Brain microvascular endothelial cell (primary cell): Measurements from ENCODE around the gene RET.

Experiments used
- DNase-seq: peaks from one replicate; pipeline ENCODE4 v3.0.0-alpha.2; 2020
- H3K27ac ChIP-seq: fragments of 250-450 bp; sonication (Bioruptor Pico); 2 replicates; pipeline ENCODE4 v1.5.1; 2020; ENCODE audit warnings: mild to moderate bottlenecking, moderate library complexity
- H3K27me3 ChIP-seq: fragments of 250-450 bp; sonication (Bioruptor Pico); replicated peaks from 2 replicates; pipeline ENCODE4 v1.5.1; 2020; ENCODE audit warnings: mild to moderate bottlenecking
- H3K36me3 ChIP-seq: fragments of 250-450 bp; sonication (Bioruptor Pico); replicated peaks from 2 replicates; pipeline ENCODE4 v1.5.1; 2020; ENCODE audit warnings: mild to moderate bottlenecking
- H3K4me3 ChIP-seq: 2 replicates; pipeline ENCODE4 v1.5.1; 2011; ENCODE audit warnings: low read depth, mild to moderate bottlenecking, control low read depth, low read length, moderate library complexity
- in situ Hi-C: cut with HindIII; loops from 2 replicates; pipeline ENCODE4 v1.10.0; 2017; ENCODE audit warnings: low sequenced_read_pairs, low pct_ligation_motif_present
- TF ChIP-seq, protein P1 (sequence below): IDR thresholded peaks from 2 replicates; pipeline ENCODE4 v1.5.1; 2011; ENCODE audit warnings: low read depth, mild to moderate bottlenecking, moderate library complexity, low read length, control low read depth, inconsistent platforms; ENCODE audit errors: missing control alignments

The RET gene

DNA sequence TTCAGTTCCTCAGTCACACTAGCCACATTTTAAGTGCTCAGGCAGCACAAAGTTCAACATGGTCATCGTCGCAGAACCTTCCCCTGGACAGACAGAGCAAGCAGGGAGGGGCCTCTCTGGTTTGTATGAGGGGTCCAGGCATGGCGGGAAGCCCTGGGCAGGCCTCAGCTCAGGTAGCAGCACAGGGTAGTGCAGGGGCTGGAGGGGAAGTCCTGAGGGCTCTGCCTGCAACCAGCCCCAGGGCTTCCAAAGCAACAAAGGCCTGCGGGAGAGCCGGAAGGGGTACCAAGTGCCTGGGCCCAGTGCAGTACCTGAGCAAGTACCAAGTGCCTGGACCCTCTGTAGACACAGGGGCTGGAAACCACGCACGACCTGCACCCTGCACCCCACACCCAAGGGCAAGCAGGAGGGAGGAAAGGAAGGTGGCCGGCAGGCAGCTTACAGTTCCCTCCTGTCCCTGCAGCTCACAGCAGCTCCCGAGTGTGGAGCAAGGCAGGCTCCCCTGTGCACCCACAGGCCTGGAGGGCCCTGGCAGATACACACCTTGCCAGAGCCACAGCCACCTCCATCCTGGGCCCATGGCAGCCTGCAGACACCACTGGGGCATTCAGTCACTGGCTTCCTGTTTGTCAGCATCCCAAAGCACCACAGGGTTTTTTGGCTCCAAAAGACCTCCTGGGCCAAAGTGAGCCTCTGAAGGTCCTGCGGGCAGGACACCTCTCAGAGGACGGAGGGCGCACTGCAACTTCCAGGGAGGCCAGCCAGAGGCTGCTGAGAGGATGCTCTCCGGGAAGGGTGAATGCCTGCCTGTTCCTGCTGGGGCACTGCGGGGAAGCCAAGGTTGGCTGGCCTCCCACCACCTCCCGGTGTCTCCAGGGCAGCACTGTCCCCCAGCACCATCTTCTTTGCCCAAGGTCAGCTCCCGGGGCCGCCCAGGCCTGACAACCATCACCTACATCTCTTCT, 6.5 kb upstream of the RET start:
- DNase-seq = no peak
- H3K36me3 ChIP-seq = no peaks in the 10 kb centered on the region
- H3K27me3 ChIP-seq = peaks cover under 1% of the 10 kb centered on the region
- TF ChIP-seq, protein P1, sequence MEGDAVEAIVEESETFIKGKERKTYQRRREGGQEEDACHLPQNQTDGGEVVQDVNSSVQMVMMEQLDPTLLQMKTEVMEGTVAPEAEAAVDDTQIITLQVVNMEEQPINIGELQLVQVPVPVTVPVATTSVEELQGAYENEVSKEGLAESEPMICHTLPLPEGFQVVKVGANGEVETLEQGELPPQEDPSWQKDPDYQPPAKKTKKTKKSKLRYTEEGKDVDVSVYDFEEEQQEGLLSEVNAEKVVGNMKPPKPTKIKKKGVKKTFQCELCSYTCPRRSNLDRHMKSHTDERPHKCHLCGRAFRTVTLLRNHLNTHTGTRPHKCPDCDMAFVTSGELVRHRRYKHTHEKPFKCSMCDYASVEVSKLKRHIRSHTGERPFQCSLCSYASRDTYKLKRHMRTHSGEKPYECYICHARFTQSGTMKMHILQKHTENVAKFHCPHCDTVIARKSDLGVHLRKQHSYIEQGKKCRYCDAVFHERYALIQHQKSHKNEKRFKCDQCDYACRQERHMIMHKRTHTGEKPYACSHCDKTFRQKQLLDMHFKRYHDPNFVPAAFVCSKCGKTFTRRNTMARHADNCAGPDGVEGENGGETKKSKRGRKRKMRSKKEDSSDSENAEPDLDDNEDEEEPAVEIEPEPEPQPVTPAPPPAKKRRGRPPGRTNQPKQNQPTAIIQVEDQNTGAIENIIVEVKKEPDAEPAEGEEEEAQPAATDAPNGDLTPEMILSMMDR = no peak
- in situ Hi-C loops = no loop called here
- no peak overlapping the region for H3K4me3 ChIP-seq
- H3K27ac ChIP-seq = no peak overlapping the region

DNA sequence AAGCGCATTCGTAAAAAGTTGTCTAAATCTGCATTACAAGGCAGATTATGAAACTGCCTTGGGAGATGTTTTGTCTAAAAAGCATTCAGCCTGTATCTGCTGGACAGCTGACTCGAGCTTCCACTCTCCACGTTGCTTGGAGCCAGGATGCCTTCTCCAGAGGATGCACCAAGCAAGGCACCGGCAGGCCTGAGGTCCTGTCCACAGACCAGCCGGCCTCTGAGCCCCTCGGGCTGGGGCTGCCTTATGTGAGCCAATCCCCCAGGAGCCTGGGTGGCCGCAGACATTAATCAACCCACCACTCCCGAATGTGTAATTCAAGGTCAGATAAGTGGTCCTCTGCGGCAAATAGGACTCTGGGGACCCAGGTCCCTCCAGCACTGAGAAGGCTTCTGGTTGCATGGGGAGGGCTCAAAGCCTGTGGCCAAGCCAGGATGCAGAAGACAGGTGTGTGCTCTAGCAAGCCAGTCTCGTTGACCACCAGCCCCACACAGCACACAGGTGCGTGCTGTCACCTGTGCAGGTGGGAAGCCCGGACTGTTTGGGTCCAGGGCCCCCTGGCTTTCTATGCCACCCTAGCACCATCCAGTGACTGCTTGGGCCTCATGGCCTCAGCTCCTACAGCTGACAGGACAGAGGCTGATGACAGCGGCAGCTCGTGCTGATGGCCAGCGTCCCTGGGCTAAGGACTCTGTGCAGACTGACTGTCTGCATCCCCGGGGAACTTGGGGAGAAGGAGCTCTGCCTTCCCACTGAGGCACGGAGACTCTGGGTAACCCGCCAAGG, 4.8 kb upstream of the RET start:
- H3K27me3 ChIP-seq = peaks cover 13% of the 10 kb centered on the region
- H3K4me3 ChIP-seq = no peak overlapping the region
- in situ Hi-C loops = no loop called here
- TF ChIP-seq, protein P1 = no peak
- H3K27ac ChIP-seq = no peak overlapping the region
- no peak for DNase-seq
- H3K36me3 ChIP-seq = no peaks in the 10 kb centered on the region

DNA sequence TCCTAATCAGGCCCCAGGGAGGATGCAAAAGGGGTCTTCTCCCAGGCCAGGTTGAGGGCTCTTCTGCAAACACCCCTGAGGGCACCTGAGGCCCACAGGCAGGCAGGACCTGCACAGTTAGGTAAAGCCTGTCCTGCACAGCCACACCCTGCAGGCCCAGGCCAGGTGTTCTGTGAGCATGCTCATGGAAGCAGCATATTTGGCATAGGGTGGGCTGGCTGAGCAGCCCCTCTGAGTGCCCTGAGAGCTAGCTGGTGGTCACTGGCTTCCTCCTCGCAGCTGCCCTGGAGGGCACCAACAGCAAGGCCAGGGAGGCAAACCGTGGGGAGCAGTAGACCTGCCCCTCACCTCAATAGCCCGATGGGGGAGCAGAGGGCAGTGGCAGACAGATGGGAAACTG, 3.7 kb upstream of the RET start:
- Histone ChIP-seq H3K27ac (no peak overlapping the region), H3K27me3 (peaks cover 21% of the 10 kb centered on the region), H3K4me3 (no peak overlapping the region), H3K36me3 (no peaks in the 10 kb centered on the region)
- DNase-seq = no peak
- TF ChIP-seq, protein P1 = no peak
- in situ Hi-C loops = no loop called here

DNA sequence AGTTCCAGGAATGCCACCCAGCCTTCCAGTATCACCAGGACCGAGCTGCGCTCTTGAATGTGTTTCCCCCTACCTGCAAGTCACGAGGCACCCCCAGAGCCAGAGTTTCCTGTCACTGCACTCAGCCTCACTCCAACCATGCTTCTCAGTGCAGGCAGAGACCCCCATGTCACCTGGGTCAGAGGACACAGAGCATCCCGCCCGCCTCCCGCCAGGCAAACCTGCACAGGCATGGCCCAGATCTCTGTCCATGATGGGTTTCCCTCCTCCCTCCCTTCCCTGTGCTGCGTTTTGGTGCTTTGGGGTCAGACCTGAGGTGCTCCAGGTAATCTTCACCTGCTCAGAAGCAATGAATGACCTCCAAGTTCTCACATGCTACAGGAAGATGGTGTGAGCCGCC, 3.1 kb upstream of the RET start:
- H3K4me3 ChIP-seq = no peak overlapping the region
- H3K27ac ChIP-seq = no peak overlapping the region
- DNase-seq = no peak
- no peaks in the 10 kb centered on the region for H3K36me3 ChIP-seq
- peaks cover 26% of the 10 kb centered on the region for H3K27me3 ChIP-seq
- in situ Hi-C loops = no loop called here
- TF ChIP-seq, protein P1 = no peak

DNA sequence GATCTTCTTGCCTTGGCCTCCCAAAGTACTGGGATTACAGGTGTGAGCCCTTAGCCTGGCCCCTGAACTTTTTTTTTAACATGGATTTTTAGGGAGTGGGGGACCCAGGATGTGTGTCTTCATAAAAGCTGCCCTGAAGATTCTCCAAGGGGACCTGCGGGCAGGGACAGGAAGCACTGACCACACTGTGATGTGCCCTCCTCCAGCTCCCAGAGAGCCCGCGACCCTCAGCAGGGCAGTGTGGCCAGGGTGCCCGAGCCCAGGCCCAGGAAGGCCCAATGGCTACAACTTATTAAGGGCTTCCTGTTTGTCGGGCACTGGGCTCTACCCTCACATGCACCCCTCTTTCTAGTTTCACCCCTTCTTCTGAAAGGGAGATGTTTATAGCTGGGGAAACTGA, 2.5 kb upstream of the RET start:
- peaks cover 33% of the 10 kb centered on the region for H3K27me3 ChIP-seq
- no peak overlapping the region for H3K4me3 ChIP-seq

More for the DNA sequence above, 2.5 kb upstream of the RET start:
- no peak for DNase-seq
- Histone ChIP-seq H3K36me3 (no peaks in the 10 kb centered on the region), H3K27ac (no peak overlapping the region)
- TF ChIP-seq, protein P1 = no peak
- in situ Hi-C loops = no loop called here
